Esophagus squamous epithelium (tissue), 4 donors: Measurements from ENCODE around the gene PPP1R18.

ENCODE experiments used
- POLR2A ChIP-seq, 4 donors: fragments of 450-650 bp; IDR thresholded peaks; one replicate each; pipeline ENCODE4 v1.6.1; 2017; ENCODE audit warnings: antibody characterized with exemption in 4 of 4, mild to moderate bottlenecking in 4 of 4, moderate library complexity in 3 of 4
- TF ChIP-seq, protein P1 (sequence below), 6 experiments: fragments of 450-650 bp in 4 of 6; fragments of 200-600 bp in 2 of 6; sonication (generic) in 2 of 6; IDR thresholded peaks; one replicate each; pipeline ENCODE4 v1.5.1; 2016 to 2019; ENCODE audit warnings: antibody characterized with exemption in 6 of 6, mild to moderate bottlenecking in 4 of 6, moderate library complexity in 4 of 6

DNA sequence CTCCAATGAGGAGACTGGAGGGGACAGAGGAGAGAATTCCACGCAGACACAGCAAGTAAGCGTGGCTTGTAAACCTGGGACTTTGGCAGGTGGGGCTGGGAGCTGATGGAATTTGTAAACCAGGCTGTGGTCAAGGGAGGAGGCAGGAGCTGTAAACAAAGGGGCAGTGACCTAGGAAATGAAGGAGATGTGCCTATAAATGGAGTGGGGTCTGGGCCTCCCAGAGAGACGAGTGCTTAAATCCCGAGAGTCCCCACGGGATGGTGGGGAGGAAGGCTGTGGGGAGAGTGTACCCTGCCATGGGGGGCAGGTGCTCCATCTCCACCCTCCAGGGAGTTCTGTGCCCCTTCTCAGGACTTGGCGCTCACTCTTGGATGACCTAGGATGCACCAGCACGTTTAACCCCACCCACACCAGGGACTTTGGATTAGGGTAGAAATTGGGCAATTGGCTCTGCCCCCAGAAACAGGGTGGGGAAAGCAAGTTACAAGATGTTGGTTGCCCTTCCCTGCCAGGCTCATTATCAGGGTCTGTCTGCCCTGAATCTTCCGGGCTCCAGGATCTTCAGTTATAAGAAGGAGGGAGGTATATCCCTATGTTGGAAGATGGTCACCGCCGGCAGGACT is 9.7 kb downstream of the PPP1R18 start:
- TF ChIP-seq, protein P1, sequence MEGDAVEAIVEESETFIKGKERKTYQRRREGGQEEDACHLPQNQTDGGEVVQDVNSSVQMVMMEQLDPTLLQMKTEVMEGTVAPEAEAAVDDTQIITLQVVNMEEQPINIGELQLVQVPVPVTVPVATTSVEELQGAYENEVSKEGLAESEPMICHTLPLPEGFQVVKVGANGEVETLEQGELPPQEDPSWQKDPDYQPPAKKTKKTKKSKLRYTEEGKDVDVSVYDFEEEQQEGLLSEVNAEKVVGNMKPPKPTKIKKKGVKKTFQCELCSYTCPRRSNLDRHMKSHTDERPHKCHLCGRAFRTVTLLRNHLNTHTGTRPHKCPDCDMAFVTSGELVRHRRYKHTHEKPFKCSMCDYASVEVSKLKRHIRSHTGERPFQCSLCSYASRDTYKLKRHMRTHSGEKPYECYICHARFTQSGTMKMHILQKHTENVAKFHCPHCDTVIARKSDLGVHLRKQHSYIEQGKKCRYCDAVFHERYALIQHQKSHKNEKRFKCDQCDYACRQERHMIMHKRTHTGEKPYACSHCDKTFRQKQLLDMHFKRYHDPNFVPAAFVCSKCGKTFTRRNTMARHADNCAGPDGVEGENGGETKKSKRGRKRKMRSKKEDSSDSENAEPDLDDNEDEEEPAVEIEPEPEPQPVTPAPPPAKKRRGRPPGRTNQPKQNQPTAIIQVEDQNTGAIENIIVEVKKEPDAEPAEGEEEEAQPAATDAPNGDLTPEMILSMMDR (IDR thresholded peaks at IDR 0.05): no peak
- TF ChIP-seq POLR2A (IDR thresholded peaks at IDR 0.05): no peak
